AG10803 (cell line): Measurements from ENCODE around the gene OBSCN.

Experiments used
- DNase-seq: peaks from one replicate; pipeline ENCODE4 v3.0.0; 2010; ENCODE audit warnings: low read depth
- H3K4me3 ChIP-seq: 2 replicates; pipeline ENCODE4 v1.5.1; 2011; ENCODE audit warnings: mild to moderate bottlenecking, low read length, control low read depth
- TF ChIP-seq, protein P1 (sequence below): conservative IDR thresholded peaks from 2 replicates; pipeline ENCODE4 v1.5.1; 2011; ENCODE audit warnings: mild to moderate bottlenecking, low read length, control low read depth, inconsistent platforms

The OBSCN gene

DNA sequence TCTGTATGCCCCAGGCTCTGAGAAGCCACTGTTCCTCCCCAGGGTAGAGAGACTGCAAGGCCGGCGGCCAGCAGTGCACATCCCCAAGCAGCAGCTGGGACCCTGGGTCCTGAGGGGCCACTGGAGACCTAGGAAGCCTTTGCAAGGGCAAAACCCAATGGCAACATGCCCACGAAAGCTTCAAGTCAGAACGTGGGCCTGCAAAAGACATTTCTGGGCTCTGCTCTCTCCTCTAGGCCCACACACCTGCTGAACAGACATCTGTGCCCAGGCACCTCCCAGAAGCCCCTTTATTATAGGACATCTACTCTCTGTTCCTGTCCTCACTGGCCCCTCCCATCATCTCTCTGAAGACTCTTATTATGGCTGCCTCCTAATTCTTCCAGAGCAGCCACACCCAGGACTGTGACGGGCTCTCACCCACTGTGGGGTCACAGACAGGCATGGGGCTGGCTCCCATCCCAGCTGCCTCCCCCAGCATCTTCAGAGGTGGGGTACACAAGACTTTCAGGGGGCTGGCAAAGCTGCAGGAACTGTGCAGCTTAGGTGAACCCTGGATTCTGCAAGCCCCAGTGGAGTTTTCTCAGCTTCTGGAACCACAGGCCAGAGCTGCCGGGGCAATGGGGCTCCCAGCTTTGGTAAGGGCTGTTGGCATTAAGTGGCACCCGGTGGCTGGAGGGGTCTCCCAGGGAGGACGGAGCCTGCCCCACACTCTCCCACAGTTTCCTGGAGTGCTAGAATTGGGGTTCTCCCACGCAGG lies 186.1 kb downstream of the OBSCN start:
- DNase-seq: no peak
- no peak overlapping the region for H3K4me3 ChIP-seq
- TF ChIP-seq, protein P1, sequence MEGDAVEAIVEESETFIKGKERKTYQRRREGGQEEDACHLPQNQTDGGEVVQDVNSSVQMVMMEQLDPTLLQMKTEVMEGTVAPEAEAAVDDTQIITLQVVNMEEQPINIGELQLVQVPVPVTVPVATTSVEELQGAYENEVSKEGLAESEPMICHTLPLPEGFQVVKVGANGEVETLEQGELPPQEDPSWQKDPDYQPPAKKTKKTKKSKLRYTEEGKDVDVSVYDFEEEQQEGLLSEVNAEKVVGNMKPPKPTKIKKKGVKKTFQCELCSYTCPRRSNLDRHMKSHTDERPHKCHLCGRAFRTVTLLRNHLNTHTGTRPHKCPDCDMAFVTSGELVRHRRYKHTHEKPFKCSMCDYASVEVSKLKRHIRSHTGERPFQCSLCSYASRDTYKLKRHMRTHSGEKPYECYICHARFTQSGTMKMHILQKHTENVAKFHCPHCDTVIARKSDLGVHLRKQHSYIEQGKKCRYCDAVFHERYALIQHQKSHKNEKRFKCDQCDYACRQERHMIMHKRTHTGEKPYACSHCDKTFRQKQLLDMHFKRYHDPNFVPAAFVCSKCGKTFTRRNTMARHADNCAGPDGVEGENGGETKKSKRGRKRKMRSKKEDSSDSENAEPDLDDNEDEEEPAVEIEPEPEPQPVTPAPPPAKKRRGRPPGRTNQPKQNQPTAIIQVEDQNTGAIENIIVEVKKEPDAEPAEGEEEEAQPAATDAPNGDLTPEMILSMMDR: no peak

DNA sequence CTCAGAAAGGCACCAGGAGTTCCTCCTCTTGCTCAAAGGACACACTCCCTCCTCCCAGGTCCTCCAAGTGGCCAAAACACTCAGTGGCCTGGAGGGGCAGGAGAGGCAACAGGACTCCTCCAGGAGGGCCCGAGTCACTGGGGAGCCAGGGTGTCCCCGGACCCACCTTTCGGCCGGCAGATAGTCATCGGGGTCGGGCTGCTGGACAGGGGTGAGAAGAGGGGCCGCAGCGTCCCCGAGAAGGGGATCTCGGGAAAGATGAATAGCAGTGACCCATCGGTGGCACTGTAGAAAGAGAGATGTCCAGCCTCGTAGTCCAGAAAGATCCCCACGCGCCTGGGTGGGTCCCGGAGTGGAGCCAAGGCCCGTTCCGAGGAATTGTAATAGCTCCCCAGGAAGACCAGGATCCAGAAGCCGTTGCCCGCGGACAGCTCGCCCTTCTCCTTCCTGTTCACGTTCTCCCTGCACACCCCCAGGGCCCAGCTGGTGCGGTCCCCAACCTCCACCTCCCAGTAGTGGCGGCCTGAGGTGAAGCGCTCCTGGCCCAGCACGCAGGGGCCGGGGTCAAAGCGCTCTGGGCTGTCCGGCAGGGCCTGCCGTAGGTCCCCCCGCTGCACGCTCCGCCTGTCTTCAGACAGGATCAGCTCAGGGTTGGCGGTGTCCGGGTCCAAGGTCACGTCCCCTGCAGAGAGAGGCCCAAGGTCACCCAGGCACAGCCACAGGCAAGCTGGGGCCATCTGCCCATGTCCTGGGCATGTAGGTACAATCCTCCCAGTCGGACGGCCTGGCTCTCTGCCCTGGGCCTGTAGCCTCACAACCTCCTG lies 186.9 kb downstream of the OBSCN start:
- no peak overlapping the region for H3K4me3 ChIP-seq
- TF ChIP-seq, protein P1: no peak
- DNase-seq: no peak

DNA sequence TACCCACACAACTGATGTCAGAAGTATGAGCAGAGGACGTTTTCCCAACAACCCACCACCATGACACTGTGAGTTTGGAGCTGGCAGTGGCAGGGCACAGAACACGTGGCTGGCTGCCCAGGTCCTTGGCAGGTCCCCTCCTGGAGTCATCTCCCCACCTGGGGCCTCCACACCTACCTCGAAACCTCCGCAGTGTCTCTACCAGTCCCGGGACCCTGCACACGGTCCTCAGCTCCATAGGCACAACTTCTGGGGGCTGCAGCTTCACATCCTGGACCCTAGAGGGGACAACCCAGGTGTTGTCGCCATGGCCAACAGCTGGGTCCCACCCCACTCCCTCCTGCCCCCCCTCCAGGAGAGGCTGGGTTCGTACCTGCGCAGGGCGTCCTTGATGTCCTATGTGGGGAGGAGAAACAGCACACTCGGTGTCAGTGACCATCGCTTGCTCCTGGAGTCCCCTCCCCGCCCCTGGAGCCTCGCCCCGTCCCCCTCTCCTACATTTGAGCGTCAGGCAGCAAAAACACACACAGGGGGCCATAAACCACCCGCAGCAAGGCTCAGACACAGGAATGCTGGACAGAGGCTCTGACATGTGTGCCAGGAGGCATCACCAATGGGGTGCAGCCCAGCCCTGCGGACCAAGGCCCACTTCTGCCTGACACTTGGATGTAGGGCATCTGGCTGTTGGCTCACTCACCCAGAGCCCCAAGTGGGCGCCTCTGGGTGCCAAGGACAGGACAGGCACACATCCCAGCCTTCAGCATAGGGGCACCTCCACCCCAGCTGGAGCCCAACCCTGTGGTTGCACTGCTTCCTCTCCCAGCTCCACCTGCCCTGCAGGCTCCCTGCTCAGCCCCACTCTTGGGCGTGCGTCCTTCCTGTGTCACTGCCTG lies 189.2 kb downstream of the OBSCN start:
- H3K4me3 ChIP-seq: no peak overlapping the region
- DNase-seq: no peak
- TF ChIP-seq, protein P1: no peak

DNA sequence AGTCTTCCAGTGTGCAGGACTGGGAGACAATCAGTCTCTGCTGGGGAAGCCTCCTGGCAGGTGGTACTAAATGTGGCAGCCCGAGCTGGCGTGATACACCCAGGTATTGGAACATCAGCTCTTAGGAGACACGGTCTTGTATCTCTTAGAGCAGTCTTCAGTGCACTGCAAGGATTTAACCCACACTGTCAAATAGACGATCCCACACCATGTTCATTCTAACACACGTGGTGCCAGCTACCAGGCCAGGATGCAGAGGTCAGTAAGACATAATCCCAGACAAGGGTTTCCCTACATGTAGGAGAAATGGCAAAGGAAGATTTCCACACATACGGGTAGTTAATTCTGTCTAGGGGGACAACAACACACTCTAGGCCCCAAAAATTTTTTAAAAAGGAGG lies 190.1 kb downstream of the OBSCN start:
- TF ChIP-seq, protein P1: no peak
- no peak overlapping the region for H3K4me3 ChIP-seq
- DNase-seq: no peak

DNA sequence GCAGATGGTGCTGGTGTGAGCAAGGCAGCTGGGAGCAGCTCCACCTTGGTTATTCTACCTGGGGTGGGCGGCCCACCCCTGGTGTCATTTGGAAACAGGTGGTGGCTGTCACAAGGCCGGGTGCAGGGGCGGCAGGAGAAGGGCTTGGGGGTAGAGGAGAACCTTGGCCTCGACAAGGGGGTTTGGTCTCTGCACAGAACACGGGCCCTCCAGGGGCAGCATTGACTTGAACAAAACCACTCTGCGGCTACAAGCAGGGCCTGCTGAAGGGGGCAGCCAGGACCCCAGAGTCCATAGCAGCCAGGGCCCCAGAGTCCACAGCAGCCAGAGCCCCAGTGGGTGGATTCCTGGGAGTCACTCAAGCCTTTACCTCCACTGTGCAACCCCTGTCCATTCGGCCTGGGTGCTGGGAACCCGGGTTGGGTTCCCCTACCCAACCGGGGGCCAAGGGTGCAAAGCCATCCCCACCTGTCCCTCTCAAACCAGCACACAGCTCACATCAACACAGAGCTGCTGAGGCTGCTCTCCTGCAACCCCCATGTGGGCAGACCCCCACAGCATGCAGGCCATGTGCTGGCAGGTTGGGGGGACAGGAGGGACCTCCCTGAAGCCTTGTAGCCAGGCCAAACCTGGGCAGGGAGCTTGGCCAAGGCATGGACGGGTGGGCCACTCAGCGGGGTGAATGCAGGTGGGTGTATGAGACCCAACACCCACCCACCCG lies 191.1 kb downstream of the OBSCN start:
- TF ChIP-seq, protein P1: no peak
- no peak overlapping the region for H3K4me3 ChIP-seq
- no peak for DNase-seq

DNA sequence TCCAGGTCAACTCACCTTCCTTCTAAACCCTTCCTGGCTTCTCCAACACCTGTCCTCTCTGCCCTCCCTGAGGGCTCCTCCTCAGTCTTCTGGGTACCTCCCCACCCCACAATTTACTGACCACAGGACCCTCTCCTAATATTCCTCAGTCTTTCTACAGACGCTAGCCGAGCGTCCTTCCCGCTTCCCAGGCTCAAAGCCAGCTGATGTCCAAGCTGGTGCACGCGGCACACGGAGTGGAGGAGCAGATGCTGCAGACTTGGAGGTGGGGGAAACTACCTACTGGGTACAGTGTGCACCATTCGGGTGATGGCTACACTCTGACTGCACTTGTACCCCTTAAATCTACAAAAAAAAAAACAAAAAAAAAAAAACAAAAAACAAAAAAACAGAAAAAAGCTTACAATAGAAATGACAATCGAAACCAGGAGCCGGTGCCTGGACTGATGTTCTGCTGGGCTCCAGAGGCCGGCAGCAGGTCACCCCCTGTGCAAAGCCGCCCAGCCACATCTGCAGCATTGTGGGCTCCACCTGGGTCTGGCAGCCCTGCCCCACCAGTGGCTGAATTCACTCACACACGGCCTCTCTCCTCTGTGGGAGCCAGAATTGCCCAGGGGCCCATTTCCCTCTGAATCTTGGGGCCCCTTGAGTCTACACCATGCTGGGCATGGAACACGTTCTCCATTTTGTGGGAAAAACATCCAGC lies 191.8 kb downstream of the OBSCN start:
- no peak overlapping the region for H3K4me3 ChIP-seq
- no peak for DNase-seq
- TF ChIP-seq, protein P1: no peak
